Lung (tissue), 12 donors: Measurements from ENCODE around the gene FNDC7. TPM values are rescaled to one million over a fixed set of nuclear protein-coding genes. Genes with fewer than 3 reads are reported as not detected.

Experiments used
- ATAC-seq: fragments of 200-7000 bp; cut with Tn5 transposase; one replicate; pipeline ENCODE4 v1.9.1; 2020; ENCODE audit warnings: moderate number of reproducible peaks; ENCODE audit not compliant: insufficient read depth, low FRiP score
- DNase-seq, 3 donors: peaks; one replicate each; pipeline ENCODE4 v3.0.0-alpha.2; 2013 to 2017
- H3K27ac ChIP-seq, 2 donors: one replicate each; pipeline ENCODE4 v1.5.1; 2013; ENCODE audit warnings: mild to moderate bottlenecking in 2 of 2, moderate library complexity in 2 of 2, control low read depth in 1 of 2, inconsistent platforms in 1 of 2, low read depth in 1 of 2, low read length in 1 of 2
- H3K27me3 ChIP-seq, 3 donors: one replicate each; pipeline ENCODE4 v1.5.1; 2013; ENCODE audit warnings: low read length in 2 of 3; ENCODE audit not compliant: control insufficient read depth in 3 of 3, insufficient read depth in 3 of 3
- H3K36me3 ChIP-seq, 4 donors: one replicate each; pipeline ENCODE4 v1.5.1; 2013; ENCODE audit warnings: low read length in 4 of 4, mild to moderate bottlenecking in 1 of 4, moderate library complexity in 1 of 4; ENCODE audit not compliant: control insufficient read depth in 4 of 4, insufficient read depth in 4 of 4
- H3K4me1 ChIP-seq, 5 donors: one replicate each; pipeline ENCODE4 v1.5.1; 2013; ENCODE audit warnings: low read length in 5 of 5, mild to moderate bottlenecking in 2 of 5, moderate library complexity in 1 of 5; ENCODE audit not compliant: control insufficient read depth in 5 of 5, insufficient read depth in 5 of 5
- H3K4me3 ChIP-seq: one replicate; pipeline ENCODE4 v1.5.1; 2013; ENCODE audit warnings: mild to moderate bottlenecking, control low read depth, moderate library complexity
- H3K9ac ChIP-seq, 2 donors: one replicate each; pipeline ENCODE4 v1.5.1; 2013; ENCODE audit warnings: low read length in 2 of 2, control low read depth in 1 of 2; ENCODE audit not compliant: insufficient read depth in 1 of 2
- H3K9me3 ChIP-seq, 4 donors: one replicate each; pipeline ENCODE4 v1.5.1; 2013; ENCODE audit warnings: low read length in 3 of 4, mild to moderate bottlenecking in 1 of 4, moderate library complexity in 1 of 4; ENCODE audit not compliant: control insufficient read depth in 4 of 4, insufficient read depth in 3 of 4
- CTCF ChIP-seq: IDR thresholded peaks from 2 replicates; pipeline ENCODE4 v1.5.1; 2012; ENCODE audit warnings: mild to moderate bottlenecking; ENCODE audit errors: control extremely low read depth, extremely low read depth
- WGBS, 2 donors: extraction: QIAGEN DNeasy Blood & Tissue Kit; methylation state at CpG; one replicate each; pipeline ENCODE4 v1.1.7; 2013; 5-methylcytosine and 5-hydroxymethylcytosine counted together
- polyA plus RNA-seq, 2 donors: library from polyadenylated mRNA; stranded (reverse); fragments of 200-250 nt; gene quantifications; one replicate each; pipeline ENCODE4 v1.2.1, GENCODE V29; 2013
- total RNA-seq, 2 donors: library from RNA; depleted of rRNA in 1 of 2; stranded (reverse); fragments of >200 nt in 1 of 2; gene quantifications; one replicate each; pipeline ENCODE4 v1.2.1, GENCODE V29; 2014 to 2021
- donor health status: control.
- donor health status: control.
- donor health status: Bipolar disorder and iron deficiency.
- donor health status: healthy.
- donor health status: DM: yes; HTN: yes; CAD: no.

The FNDC7 gene
- total and polyA plus RNA-seq, 4 donors: 0.01 to 0.06 (median 0.06) TPM; not detected in 1

GRCh38 chr1:108691128-108691941 lies 21.4 kb upstream of the FNDC7 start:
- no peaks in the 10 kb centered on the region for H3K9me3 ChIP-seq
- DNase-seq: no peak
- peak overlapping the region; percentile 93 to 95 for H3K9ac ChIP-seq
- WGBS, 2 donors: 16 to 18% methylated on average over 12 of the region's 12 CpGs
- ATAC-seq: no peak
- peaks cover 1 to 28% (median 4%) of the 10 kb centered on the region in 5 donors for H3K4me1 ChIP-seq
- peaks cover 0 to 6% (median 2%) of the 10 kb centered on the region in 4 donors for H3K36me3 ChIP-seq
- peak overlapping the region; percentile 90 for H3K4me3 ChIP-seq
- no peak for TF ChIP-seq CTCF
- no peaks in the 10 kb centered on the region for H3K27me3 ChIP-seq
- peak overlapping the region; percentile 95 to 99 for H3K27ac ChIP-seq

- Histone ChIP-seq H3K4me3 (peak within 1 kb of the TSS; percentile 90), H3K9ac (peak within 1 kb of the TSS; percentile 93 to 95), H3K9me3 (no peaks in the 10 kb centered on the region), H3K4me1 (peaks cover 1 to 28% (median 4%) of the 10 kb centered on the region in 5 donors), H3K36me3 (peaks cover 0 to 10% (median 6%) of the 10 kb centered on the region in 4 donors), H3K27ac (peak within 1 kb of the TSS; percentile 95 to 99), H3K27me3 (no peaks in the 10 kb centered on the region)
- TF ChIP-seq CTCF: no peak
- ATAC-seq: peak; percentile 97
- WGBS, 2 donors: 0% methylated on average over 56 to 59 of the region's 59 CpGs
- DNase-seq: peak; percentile 97
Observed at GRCh38 chr1:108691942-108692723, 20.6 kb upstream of the FNDC7 start, which contains the start of gene PRPF38B. Gene PRPF38B (plus strand): TSS chr1:108692310. CDS start chr1:108692592, 282 bp downstream.

- Histone ChIP-seq H3K27ac (peak overlapping the region; percentile 95 to 99), H3K4me1 (peaks cover 1 to 28% (median 4%) of the 10 kb centered on the region in 5 donors), H3K36me3 (peaks cover 3 to 18% (median 11%) of the 10 kb centered on the region in 4 donors), H3K4me3 (peak overlapping the region; percentile 90), H3K9me3 (no peaks in the 10 kb centered on the region), H3K27me3 (no peaks in the 10 kb centered on the region), H3K9ac (peak overlapping the region; percentile 83 to 93)
- WGBS, 2 donors: 1% methylated on average over 36 of the region's 36 CpGs
- TF ChIP-seq CTCF: no peak
- peak; percentile 51 for ATAC-seq
- DNase-seq: peak; percentile 78 to 89 (median 85)
Observed at GRCh38 chr1:108692724-108693655, 19.7 kb upstream of the FNDC7 start.
